ENCODE results near the gene HDAC4. TPM values are rescaled to one million over a fixed set of nuclear protein-coding genes. Genes with fewer than 3 reads are reported as not detected.

HDAC4 gene
- polyA plus RNA-seq, 1 donor from 2014 or later = 2.8 TPM

- no peaks in the 10 kb centered on the region for H3K4me1 Mint-ChIP-seq
- no peak overlapping the region for H3K4me3 Mint-ChIP-seq
- H3K27ac Mint-ChIP-seq = no peak overlapping the region
- H3K9me3 Mint-ChIP-seq = no peaks in the 10 kb centered on the region
- no peaks in the 10 kb centered on the region for H3K36me3 Mint-ChIP-seq
- no peaks in the 10 kb centered on the region for H3K27me3 Mint-ChIP-seq
Observed at GRCh38 chr2:239027391-239028252, 373.2 kb downstream of the HDAC4 start.

- H3K9me3 Mint-ChIP-seq = no peaks in the 10 kb centered on the region
- no peaks in the 10 kb centered on the region for H3K4me1 Mint-ChIP-seq
- no peak overlapping the region for H3K27ac Mint-ChIP-seq
- peaks cover under 1% of the 10 kb centered on the region for H3K27me3 Mint-ChIP-seq
- H3K4me3 Mint-ChIP-seq = no peak overlapping the region
- H3K36me3 Mint-ChIP-seq = no peaks in the 10 kb centered on the region
Observed at GRCh38 chr2:239026711-239027361, 374.0 kb downstream of the HDAC4 start.

- Mint-ChIP-seq H3K9me3 (no peaks in the 10 kb centered on the region), H3K4me3 (no peak overlapping the region), H3K4me1 (no peaks in the 10 kb centered on the region), H3K27ac (no peak overlapping the region), H3K27me3 (peaks cover 4% of the 10 kb centered on the region), H3K36me3 (no peaks in the 10 kb centered on the region)
Observed at GRCh38 chr2:239025951-239026461, 374.8 kb downstream of the HDAC4 start.

GRCh38 chr2:239025096-239025801 is 375.6 kb downstream of the HDAC4 start:
- H3K4me1 Mint-ChIP-seq = no peaks in the 10 kb centered on the region
- H3K4me3 Mint-ChIP-seq = no peak overlapping the region
- H3K27ac Mint-ChIP-seq = peak overlapping the region in 1 of 3 donors; percentile 35
- H3K36me3 Mint-ChIP-seq = no peaks in the 10 kb centered on the region
- H3K9me3 Mint-ChIP-seq = no peaks in the 10 kb centered on the region
- peaks cover 4% of the 10 kb centered on the region for H3K27me3 Mint-ChIP-seq

- Mint-ChIP-seq H3K27me3 (peaks cover 10% of the 10 kb centered on the region), H3K4me3 (no peak overlapping the region), H3K27ac (no peak overlapping the region), H3K9me3 (no peaks in the 10 kb centered on the region), H3K36me3 (no peaks in the 10 kb centered on the region), H3K4me1 (no peaks in the 10 kb centered on the region)
Observed at GRCh38 chr2:239024226-239024625, 376.6 kb downstream of the HDAC4 start.

- no peaks in the 10 kb centered on the region for H3K36me3 Mint-ChIP-seq
- H3K9me3 Mint-ChIP-seq = no peaks in the 10 kb centered on the region
- H3K4me1 Mint-ChIP-seq = no peaks in the 10 kb centered on the region
- H3K27me3 Mint-ChIP-seq = peaks cover 12% of the 10 kb centered on the region
- H3K4me3 Mint-ChIP-seq = peak overlapping the region in 1 of 4 donors; percentile 83
- H3K27ac Mint-ChIP-seq = no peak overlapping the region
Observed at GRCh38 chr2:239022437-239023260, 378.2 kb downstream of the HDAC4 start.

- Mint-ChIP-seq H3K36me3 (no peaks in the 10 kb centered on the region), H3K4me1 (no peaks in the 10 kb centered on the region), H3K27ac (no peak overlapping the region), H3K4me3 (no peak overlapping the region), H3K9me3 (no peaks in the 10 kb centered on the region), H3K27me3 (peaks cover 12% of the 10 kb centered on the region)
Observed at GRCh38 chr2:239021651-239022436, 379.0 kb downstream of the HDAC4 start.

- no peak overlapping the region for H3K4me3 Mint-ChIP-seq
- no peaks in the 10 kb centered on the region for H3K4me1 Mint-ChIP-seq
- H3K27ac Mint-ChIP-seq = no peak overlapping the region
- peaks cover 12% of the 10 kb centered on the region for H3K27me3 Mint-ChIP-seq
- no peaks in the 10 kb centered on the region for H3K36me3 Mint-ChIP-seq
- no peaks in the 10 kb centered on the region for H3K9me3 Mint-ChIP-seq
Observed at GRCh38 chr2:239021224-239021623, 379.6 kb downstream of the HDAC4 start.

GRCh38 chr2:239020541-239021041 is 380.2 kb downstream of the HDAC4 start:
- no peak overlapping the region for H3K27ac Mint-ChIP-seq
- no peaks in the 10 kb centered on the region for H3K4me1 Mint-ChIP-seq
- no peaks in the 10 kb centered on the region for H3K36me3 Mint-ChIP-seq
- H3K27me3 Mint-ChIP-seq = peaks cover 15% of the 10 kb centered on the region
- no peaks in the 10 kb centered on the region for H3K9me3 Mint-ChIP-seq
- H3K4me3 Mint-ChIP-seq = no peak overlapping the region

GRCh38 chr2:239019183-239019581 is 381.6 kb downstream of the HDAC4 start:
- H3K4me1 Mint-ChIP-seq = no peaks in the 10 kb centered on the region
- H3K9me3 Mint-ChIP-seq = no peaks in the 10 kb centered on the region

GRCh38 chr2:239018271-239019182 is 382.3 kb downstream of the HDAC4 start:
- Mint-ChIP-seq H3K9me3 (no peaks in the 10 kb centered on the region), H3K4me3 (no peak overlapping the region), H3K27ac (no peak overlapping the region), H3K4me1 (no peaks in the 10 kb centered on the region), H3K27me3 (peaks cover 17% of the 10 kb centered on the region), H3K36me3 (no peaks in the 10 kb centered on the region)

More at GRCh38 chr2:239019183-239019581, 381.6 kb downstream of the HDAC4 start:
- H3K4me3 Mint-ChIP-seq = no peak overlapping the region
- H3K27me3 Mint-ChIP-seq = peaks cover 17% of the 10 kb centered on the region
- H3K36me3 Mint-ChIP-seq = no peaks in the 10 kb centered on the region
- no peak overlapping the region for H3K27ac Mint-ChIP-seq

GRCh38 chr2:239017491-239018098 is 383.2 kb downstream of the HDAC4 start:
- H3K4me3 Mint-ChIP-seq = no peak overlapping the region
- peaks cover 18% of the 10 kb centered on the region for H3K27me3 Mint-ChIP-seq
- no peaks in the 10 kb centered on the region for H3K4me1 Mint-ChIP-seq
- no peaks in the 10 kb centered on the region for H3K36me3 Mint-ChIP-seq
- no peaks in the 10 kb centered on the region for H3K9me3 Mint-ChIP-seq
- no peak overlapping the region for H3K27ac Mint-ChIP-seq
